NB4 (cell line): ENCODE measurements around the gene C11orf21.

Experiments
- DNase-seq: peaks from one replicate; pipeline ENCODE4 v3.0.0; 2010; ENCODE audit warnings: low read depth
- H3K4me3 ChIP-seq: one replicate; pipeline ENCODE4 v1.5.1; 2011; ENCODE audit warnings: mild to moderate bottlenecking, low read depth, low read length, moderate library complexity
- MYC ChIP-seq: IDR thresholded peaks from 2 replicates; pipeline ENCODE4 v1.6.1; 2011; ENCODE audit warnings: low read depth, low read length
- POLR2A ChIP-seq: IDR thresholded peaks from 2 replicates; pipeline ENCODE4 v1.6.1; 2011; ENCODE audit warnings: mild to moderate bottlenecking; ENCODE audit not compliant: insufficient read length; ENCODE audit errors: extremely low read depth
- TF ChIP-seq, protein P1 (sequence below): IDR thresholded peaks from 2 replicates; pipeline ENCODE4 v1.6.1; 2011; ENCODE audit warnings: low read depth, low read length
- TF ChIP-seq, protein P2 (sequence below): IDR thresholded peaks from one replicate; pipeline ENCODE4 v1.5.1; 2012; ENCODE audit warnings: low read depth, low read length

Gene C11orf21

DNA sequence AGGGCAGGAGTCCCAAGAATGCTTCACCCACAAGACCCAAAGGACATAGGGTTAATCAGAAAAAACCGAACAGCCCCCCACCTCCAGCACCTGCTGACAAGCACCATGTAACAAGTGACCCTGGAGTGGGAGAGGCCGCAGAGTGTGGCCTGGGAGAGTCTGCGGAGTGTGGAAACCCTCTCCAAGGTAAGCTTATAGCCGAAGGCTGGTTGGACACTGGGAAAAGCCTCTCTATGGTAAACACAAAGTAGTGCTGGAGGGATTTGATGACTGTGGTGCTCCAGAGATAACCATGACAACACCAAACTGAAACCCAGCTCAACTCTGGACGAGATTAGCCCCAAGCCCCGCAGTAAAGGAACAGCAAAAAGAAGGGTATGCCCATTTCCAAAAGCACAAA lies 50.6 kb downstream of the C11orf21 start:
- DNase-seq, result no peak
- H3K4me3 ChIP-seq, result no peak overlapping the region
- TF ChIP-seq, protein P1, sequence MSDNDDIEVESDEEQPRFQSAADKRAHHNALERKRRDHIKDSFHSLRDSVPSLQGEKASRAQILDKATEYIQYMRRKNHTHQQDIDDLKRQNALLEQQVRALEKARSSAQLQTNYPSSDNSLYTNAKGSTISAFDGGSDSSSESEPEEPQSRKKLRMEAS, result no peak
- TF ChIP-seq, protein P2, sequence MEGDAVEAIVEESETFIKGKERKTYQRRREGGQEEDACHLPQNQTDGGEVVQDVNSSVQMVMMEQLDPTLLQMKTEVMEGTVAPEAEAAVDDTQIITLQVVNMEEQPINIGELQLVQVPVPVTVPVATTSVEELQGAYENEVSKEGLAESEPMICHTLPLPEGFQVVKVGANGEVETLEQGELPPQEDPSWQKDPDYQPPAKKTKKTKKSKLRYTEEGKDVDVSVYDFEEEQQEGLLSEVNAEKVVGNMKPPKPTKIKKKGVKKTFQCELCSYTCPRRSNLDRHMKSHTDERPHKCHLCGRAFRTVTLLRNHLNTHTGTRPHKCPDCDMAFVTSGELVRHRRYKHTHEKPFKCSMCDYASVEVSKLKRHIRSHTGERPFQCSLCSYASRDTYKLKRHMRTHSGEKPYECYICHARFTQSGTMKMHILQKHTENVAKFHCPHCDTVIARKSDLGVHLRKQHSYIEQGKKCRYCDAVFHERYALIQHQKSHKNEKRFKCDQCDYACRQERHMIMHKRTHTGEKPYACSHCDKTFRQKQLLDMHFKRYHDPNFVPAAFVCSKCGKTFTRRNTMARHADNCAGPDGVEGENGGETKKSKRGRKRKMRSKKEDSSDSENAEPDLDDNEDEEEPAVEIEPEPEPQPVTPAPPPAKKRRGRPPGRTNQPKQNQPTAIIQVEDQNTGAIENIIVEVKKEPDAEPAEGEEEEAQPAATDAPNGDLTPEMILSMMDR, result no peak
- no peak for TF ChIP-seq POLR2A
- no peak for TF ChIP-seq MYC

DNA sequence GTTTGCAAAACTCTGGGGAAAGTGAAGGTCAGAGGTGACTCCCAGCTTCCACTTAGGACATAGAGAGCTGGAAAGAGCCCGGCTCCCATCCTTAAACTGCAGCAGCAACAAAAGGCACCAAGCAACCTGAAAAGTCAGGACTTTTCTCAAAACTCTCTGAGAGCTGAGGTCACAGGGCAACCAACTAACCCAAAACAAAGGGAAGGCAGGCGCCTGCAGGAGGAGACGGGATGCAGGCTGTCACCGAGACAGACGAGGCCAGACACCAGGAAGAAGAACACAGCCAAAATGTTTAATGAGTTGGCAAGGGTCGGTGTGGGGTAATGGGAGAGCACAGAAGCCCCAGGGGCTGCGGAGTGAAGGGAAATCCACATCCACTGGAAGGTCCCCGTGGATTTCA lies 51.2 kb downstream of the C11orf21 start:
- no peak for DNase-seq
- TF ChIP-seq, protein P2, result no peak
- TF ChIP-seq, protein P1, result no peak
- TF ChIP-seq POLR2A, result no peak
- no peak for TF ChIP-seq MYC

DNA sequence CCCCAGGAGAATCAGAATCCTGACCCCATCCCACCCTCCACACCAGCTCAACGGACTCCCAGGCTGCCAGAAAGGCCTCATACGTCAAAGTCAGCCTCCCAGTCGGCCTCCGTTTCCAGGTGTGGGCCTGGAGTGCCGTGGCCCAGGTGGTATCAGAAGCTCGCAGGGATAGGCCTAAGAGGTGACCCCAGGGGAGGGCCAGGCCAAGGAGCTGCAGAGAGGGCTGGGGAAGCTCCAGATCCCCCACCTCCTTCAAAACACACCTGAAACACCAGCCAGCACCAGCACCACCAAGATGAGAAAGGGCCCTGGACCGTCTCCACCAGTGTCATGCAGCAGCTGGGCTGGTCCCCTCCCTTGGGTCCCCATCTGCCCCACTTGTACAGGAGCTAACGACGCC lies 51.7 kb downstream of the C11orf21 start:
- no peak overlapping the region for H3K4me3 ChIP-seq
- DNase-seq, result no peak
- TF ChIP-seq, protein P2, result no peak
- TF ChIP-seq POLR2A (no peak), MYC (no peak)
- TF ChIP-seq, protein P1, result no peak

More for the DNA sequence above, 51.2 kb downstream of the C11orf21 start:
- no peak overlapping the region for H3K4me3 ChIP-seq

DNA sequence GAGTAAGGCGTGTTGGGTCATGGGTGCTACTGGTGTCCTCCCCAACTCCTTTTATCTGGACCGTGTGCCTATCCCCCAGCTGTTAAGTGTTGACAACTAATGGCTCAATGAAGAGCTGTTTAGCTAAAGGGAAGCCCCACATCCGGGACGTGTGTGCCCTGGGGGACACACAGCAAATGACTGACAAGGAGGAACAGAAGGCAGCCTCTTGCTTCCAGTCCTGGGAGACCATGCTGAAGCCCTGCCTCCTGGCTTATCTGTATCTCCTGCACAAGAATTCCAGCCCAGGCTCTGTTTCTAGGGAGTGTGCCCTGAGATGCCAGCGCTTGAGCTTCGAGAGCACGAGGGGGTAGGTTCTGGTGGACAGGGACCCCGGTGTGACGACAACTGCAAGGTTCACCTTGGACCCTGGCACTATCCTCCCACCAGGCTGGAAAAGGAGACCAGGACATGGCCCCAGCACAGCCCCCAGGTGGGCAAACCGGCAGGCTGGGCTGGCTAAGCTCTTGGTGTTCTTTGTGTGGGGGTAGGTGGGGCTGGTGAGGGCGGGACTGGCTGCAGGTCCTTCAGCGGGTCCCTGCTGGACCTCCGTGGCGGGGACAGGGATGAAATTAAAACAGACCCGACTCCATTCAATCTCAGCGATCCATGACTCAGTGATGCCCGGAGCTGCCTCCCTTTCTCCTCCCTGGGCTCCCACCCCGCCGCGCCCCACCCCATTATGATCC lies 52.4 kb downstream of the C11orf21 start:
- H3K4me3 ChIP-seq, result no peak overlapping the region
- DNase-seq, result no peak
- TF ChIP-seq MYC, result no peak
- TF ChIP-seq, protein P1, result no peak
- TF ChIP-seq, protein P2, result no peak
- TF ChIP-seq POLR2A, result no peak

GRCh38 chr11:2248762-2249161 lies 53.0 kb downstream of the C11orf21 start:
- TF ChIP-seq, protein P2, result no peak
- TF ChIP-seq MYC (no peak), POLR2A (no peak)
- TF ChIP-seq, protein P1, result no peak
- H3K4me3 ChIP-seq, result no peak overlapping the region
- DNase-seq, result no peak
